CD14-positive monocyte (primary cell): ENCODE results near the gene PDE8A. TPM values are rescaled to one million over a fixed set of nuclear protein-coding genes. Genes with fewer than 3 reads are reported as not detected.

Experiments
- DNase-seq, 3 donors: peaks; one replicate each; pipeline ENCODE4 v3.0.0-alpha.2; 2011 to 2022
- H2AFZ ChIP-seq: 2 replicates; pipeline ENCODE4 v1.6.0; 2012; ENCODE audit warnings: mild to moderate bottlenecking, low read depth, low read length, inconsistent platforms; ENCODE audit not compliant: insufficient read depth, poor library complexity, severe bottlenecking
- H3K27ac ChIP-seq, 2 donors: 1 replicate in 1 of 2; 2 replicates in 1 of 2; pipeline ENCODE4 v1.5.1; 2012 to 2013; ENCODE audit warnings: low read length in 2 of 2, control low read depth in 1 of 2, inconsistent platforms in 1 of 2, low read depth in 1 of 2, mild to moderate bottlenecking in 1 of 2
- H3K27me3 ChIP-seq, 2 donors: one replicate each; pipeline versions ENCODE4 v1.6.0 to v1.6.1; 2011 to 2013; ENCODE audit warnings: low read length in 2 of 2; ENCODE audit not compliant: control insufficient read depth in 2 of 2, insufficient read depth in 2 of 2
- H3K36me3 ChIP-seq, 2 donors: replicated peaks in 1 of 2; 1 replicate in 1 of 2; 2 replicates in 1 of 2; pipeline versions ENCODE4 v1.5.1 to v1.6.1; 2012 to 2013; ENCODE audit warnings: low read length in 2 of 2, control low read depth in 1 of 2, inconsistent platforms in 1 of 2, mild to moderate bottlenecking in 1 of 2; ENCODE audit not compliant: insufficient read depth in 2 of 2, control insufficient read depth in 1 of 2
- H3K4me1 ChIP-seq, 2 donors: 1 replicate in 1 of 2; 2 replicates in 1 of 2; pipeline versions ENCODE4 v1.5.1 to v1.6.1; 2012 to 2013; ENCODE audit warnings: low read length in 2 of 2, control low read depth in 1 of 2, inconsistent platforms in 1 of 2, mild to moderate bottlenecking in 1 of 2, moderate library complexity in 1 of 2; ENCODE audit not compliant: insufficient read depth in 2 of 2, control insufficient read depth in 1 of 2
- H3K4me2 ChIP-seq: replicated peaks from 2 replicates; pipeline ENCODE3; 2012; ENCODE audit warnings: low read length, moderate library complexity, mild to moderate bottlenecking; ENCODE audit not compliant: poor library complexity, severe bottlenecking; ENCODE audit errors: extremely low read depth
- H3K4me3 ChIP-seq, 3 experiments: fragments of 200-600 bp in 1 of 3; sonication (generic) in 1 of 3; replicated peaks in 1 of 3; 1 replicate in 2 of 3; 2 replicates in 1 of 3; pipeline ENCODE4 v1.5.1; 2011 to 2013; ENCODE audit warnings: low read length in 3 of 3, mild to moderate bottlenecking in 3 of 3, control low read depth in 2 of 3, low read depth in 2 of 3, inconsistent platforms in 1 of 3, moderate library complexity in 1 of 3
- H3K79me2 ChIP-seq: 2 replicates; pipeline ENCODE4 v1.6.0; 2012; ENCODE audit warnings: mild to moderate bottlenecking, control low read depth, inconsistent platforms, low read length, moderate library complexity; ENCODE audit not compliant: insufficient read depth
- H3K9ac ChIP-seq: 2 replicates; pipeline ENCODE4 v1.6.0; 2017; ENCODE audit warnings: low read length, mild to moderate bottlenecking; ENCODE audit not compliant: insufficient read depth, poor library complexity, severe bottlenecking
- H3K9me3 ChIP-seq, 2 donors: replicated peaks in 1 of 2; 1 replicate in 1 of 2; 2 replicates in 1 of 2; pipeline versions ENCODE4 v1.5.1 to v1.6.1; 2012 to 2013; ENCODE audit warnings: low read length in 2 of 2, control low read depth in 1 of 2; ENCODE audit not compliant: control insufficient read depth in 1 of 2, insufficient read depth in 1 of 2
- H4K20me1 ChIP-seq: 2 replicates; pipeline ENCODE4 v1.6.0; 2012; ENCODE audit warnings: mild to moderate bottlenecking, low read length, control low read depth, moderate library complexity; ENCODE audit not compliant: insufficient read depth
- H3K27ac Mint-ChIP-seq, 7 donors: one replicate each; pipeline ENCODE4 v1.8.0; 2020; ENCODE audit warnings: mild to moderate bottlenecking in 7 of 7, mixed read lengths in 7 of 7, moderate library complexity in 6 of 7, inconsistent platforms in 2 of 7
- H3K27me3 Mint-ChIP-seq, 3 donors: one replicate each; pipeline ENCODE4 v1.8.0; 2021 to 2022; ENCODE audit warnings: low read depth in 3 of 3, mild to moderate bottlenecking in 3 of 3, mixed read lengths in 3 of 3, moderate library complexity in 3 of 3, inconsistent platforms in 1 of 3
- H3K36me3 Mint-ChIP-seq, 2 donors: one replicate each; pipeline ENCODE4 v1.8.0; 2020; ENCODE audit warnings: mixed read lengths in 2 of 2, inconsistent platforms in 1 of 2, mild to moderate bottlenecking in 1 of 2
- H3K4me1 Mint-ChIP-seq: one replicate; pipeline ENCODE4 v1.8.0; 2020; ENCODE audit warnings: mild to moderate bottlenecking, mixed read lengths
- H3K4me3 Mint-ChIP-seq, 2 donors: one replicate each; pipeline ENCODE4 v1.8.0; 2020; ENCODE audit warnings: mild to moderate bottlenecking in 2 of 2, mixed read lengths in 2 of 2, moderate library complexity in 1 of 2
- H3K9me3 Mint-ChIP-seq, 7 donors: one replicate each; pipeline ENCODE4 v1.8.0; 2020 to 2022; ENCODE audit warnings: mixed read lengths in 7 of 7, mild to moderate bottlenecking in 6 of 7, moderate library complexity in 6 of 7, inconsistent platforms in 2 of 7
- WGBS: methylation state at CpG from one replicate; pipeline ENCODE4 v1.1.5; 2013; ENCODE audit warnings: missing lambda C conversion rate; ENCODE audit not compliant: insufficient coverage; 5-methylcytosine and 5-hydroxymethylcytosine counted together
- intact Hi-C, 2 donors: fragments of 100-400 bp; cut with micrococcal nuclease; formaldehyde crosslinking; loops; one replicate each; pipeline versions ENCODE4 v1.15.0 to v1.15.1; 2023
- polyA plus RNA-seq, 3 donors: library from polyadenylated mRNA; depleted of rRNA in 1 of 3; unstranded in 2 of 3; stranded (reverse) in 1 of 3; fragments of 300-500 nt in 2 of 3; fragments of >200 nt in 1 of 3; fragmentation: Illumina TruSeq in 2 of 3; gene quantifications; 1 replicate in 2 of 3; 2 replicates in 1 of 3; pipeline ENCODE4 v1.2.3, GENCODE V29; 2012 to 2021
- TF ChIP-seq, protein P1 (sequence below): fragments of 200-600 bp; IDR thresholded peaks from one replicate; pipeline ENCODE4 v1.8.0; 2022; ENCODE audit warnings: antibody characterized with exemption, mild to moderate bottlenecking

Gene PDE8A
- polyA plus RNA-seq, 3 donors: 2.8 to 33.4 (median 4.9) TPM

DNA sequence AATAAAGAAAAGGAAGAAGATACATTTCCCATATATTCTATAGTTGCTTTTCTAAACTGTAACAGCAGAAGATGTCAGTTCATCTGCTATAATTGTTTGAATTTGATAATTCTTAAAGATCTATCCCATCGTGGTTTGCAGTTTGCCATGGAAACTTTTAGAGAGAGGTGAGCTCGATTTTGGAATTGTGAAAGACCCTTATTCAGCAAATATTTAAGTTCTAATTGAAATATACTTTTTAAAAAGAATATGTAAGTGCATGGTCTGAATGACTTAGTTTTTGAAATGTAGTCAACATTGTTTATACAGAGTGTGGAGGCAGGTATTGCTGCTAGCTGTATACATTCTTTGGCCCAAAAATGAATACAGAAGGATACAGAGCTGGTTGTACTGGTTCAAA, 127.7 kb downstream of the PDE8A start:
- no peaks in the 10 kb centered on the region for H3K9me3 ChIP-seq
- H3K27me3 Mint-ChIP-seq: no peaks in the 10 kb centered on the region
- DNase-seq: no peak
- no peaks in the 10 kb centered on the region for H3K27me3 ChIP-seq
- H4K20me1 ChIP-seq: no peaks in the 10 kb centered on the region
- no peak overlapping the region for H3K4me3 ChIP-seq
- peaks cover 4 to 47% of the 10 kb centered on the region in 2 donors for H3K36me3 ChIP-seq
- H3K4me3 Mint-ChIP-seq: no peak overlapping the region
- H2AFZ ChIP-seq: no peak overlapping the region
- no peak overlapping the region for H3K27ac ChIP-seq
- no peaks in the 10 kb centered on the region for H3K79me2 ChIP-seq
- no peak overlapping the region for H3K4me2 ChIP-seq
- no peak overlapping the region for H3K9ac ChIP-seq
- TF ChIP-seq, protein P1, sequence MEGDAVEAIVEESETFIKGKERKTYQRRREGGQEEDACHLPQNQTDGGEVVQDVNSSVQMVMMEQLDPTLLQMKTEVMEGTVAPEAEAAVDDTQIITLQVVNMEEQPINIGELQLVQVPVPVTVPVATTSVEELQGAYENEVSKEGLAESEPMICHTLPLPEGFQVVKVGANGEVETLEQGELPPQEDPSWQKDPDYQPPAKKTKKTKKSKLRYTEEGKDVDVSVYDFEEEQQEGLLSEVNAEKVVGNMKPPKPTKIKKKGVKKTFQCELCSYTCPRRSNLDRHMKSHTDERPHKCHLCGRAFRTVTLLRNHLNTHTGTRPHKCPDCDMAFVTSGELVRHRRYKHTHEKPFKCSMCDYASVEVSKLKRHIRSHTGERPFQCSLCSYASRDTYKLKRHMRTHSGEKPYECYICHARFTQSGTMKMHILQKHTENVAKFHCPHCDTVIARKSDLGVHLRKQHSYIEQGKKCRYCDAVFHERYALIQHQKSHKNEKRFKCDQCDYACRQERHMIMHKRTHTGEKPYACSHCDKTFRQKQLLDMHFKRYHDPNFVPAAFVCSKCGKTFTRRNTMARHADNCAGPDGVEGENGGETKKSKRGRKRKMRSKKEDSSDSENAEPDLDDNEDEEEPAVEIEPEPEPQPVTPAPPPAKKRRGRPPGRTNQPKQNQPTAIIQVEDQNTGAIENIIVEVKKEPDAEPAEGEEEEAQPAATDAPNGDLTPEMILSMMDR: no peak
- WGBS: no CpG with 5 or more reads among the region's 2 CpGs
- no peaks in the 10 kb centered on the region for H3K4me1 ChIP-seq
- no peaks in the 10 kb centered on the region for H3K9me3 Mint-ChIP-seq
- peaks cover 25 to 29% of the 10 kb centered on the region in 2 donors for H3K36me3 Mint-ChIP-seq
- intact Hi-C loops: no loop called here
- no peaks in the 10 kb centered on the region for H3K4me1 Mint-ChIP-seq
- H3K27ac Mint-ChIP-seq: peak overlapping the region in 1 of 7 donors; percentile 51

DNA sequence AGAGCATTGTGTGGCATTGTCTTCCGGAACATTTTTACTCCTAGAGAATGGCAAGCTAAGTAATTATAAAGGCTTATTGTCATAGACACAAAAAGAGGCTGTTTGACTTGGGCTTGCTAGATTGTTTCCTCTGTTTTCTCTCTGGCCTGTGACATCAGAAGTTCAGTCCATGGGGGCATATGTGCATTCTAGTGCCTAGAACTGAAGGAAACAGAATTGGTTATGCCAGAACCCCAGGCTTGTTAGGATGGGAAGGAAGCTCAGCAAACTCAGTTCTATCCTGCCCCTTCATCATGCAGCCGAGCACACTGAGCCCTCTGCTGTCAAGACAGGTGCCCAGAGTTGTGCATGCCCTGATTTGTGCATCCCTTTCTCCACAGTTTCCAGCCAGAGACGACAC, 131.3 kb downstream of the PDE8A start:
- H3K36me3 ChIP-seq: peaks cover 17 to 72% of the 10 kb centered on the region in 2 donors
- 100% methylated on average over 2 of the region's 3 CpGs for WGBS
- no peak overlapping the region for H3K9ac ChIP-seq
- H4K20me1 ChIP-seq: no peaks in the 10 kb centered on the region
- H3K4me3 ChIP-seq: no peak overlapping the region
- intact Hi-C loops: no loop called here
- Mint-ChIP-seq H3K36me3 (peaks cover 57% of the 10 kb centered on the region in 2 donors), H3K4me1 (no peaks in the 10 kb centered on the region), H3K4me3 (no peak overlapping the region), H3K27ac (no peak overlapping the region), H3K27me3 (no peaks in the 10 kb centered on the region), H3K9me3 (no peaks in the 10 kb centered on the region)
- no peak overlapping the region for H3K27ac ChIP-seq
- no peak overlapping the region for H2AFZ ChIP-seq
- H3K79me2 ChIP-seq: no peaks in the 10 kb centered on the region
- no peaks in the 10 kb centered on the region for H3K27me3 ChIP-seq
- no peaks in the 10 kb centered on the region for H3K9me3 ChIP-seq
- TF ChIP-seq, protein P1: no peak
- DNase-seq: no peak
- no peak overlapping the region for H3K4me2 ChIP-seq
- no peaks in the 10 kb centered on the region for H3K4me1 ChIP-seq
